WI38 (cell line): ENCODE results near the gene CACYBP.
A peak's percentile ranks its signal among the peaks of the same experiment; 100 is the strongest.

Source experiments
- H3K4me3 ChIP-seq: 2 replicates; pipeline ENCODE4 v1.5.1; 2011; ENCODE audit warnings: low read depth, mild to moderate bottlenecking, control low read depth, low read length
- TF ChIP-seq, protein P1 (sequence below): IDR thresholded peaks from 2 replicates; pipeline ENCODE4 v1.5.1; 2012; ENCODE audit warnings: low read depth, mild to moderate bottlenecking, control low read depth, low read length

CACYBP gene

DNA sequence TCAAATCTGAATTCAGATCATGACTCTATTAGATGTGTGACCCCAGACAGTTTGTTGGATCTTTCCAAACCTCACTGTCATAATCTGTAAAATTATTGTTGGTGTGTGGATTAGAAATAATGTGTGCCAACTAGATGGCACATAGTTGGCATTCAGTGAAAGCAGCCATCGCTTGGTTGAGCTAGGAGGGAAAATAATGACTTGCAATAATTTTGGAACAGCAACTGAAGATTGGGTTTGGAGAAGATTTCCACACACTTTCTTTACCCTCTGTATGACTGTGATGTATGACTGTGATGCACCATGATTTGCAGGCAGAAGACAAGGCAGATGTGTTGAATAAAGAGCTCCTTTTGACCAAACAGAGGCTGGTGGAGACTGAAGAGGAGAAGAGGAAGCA lies 24.0 kb upstream of the CACYBP start:
- H3K4me3 ChIP-seq: no peak overlapping the region
- TF ChIP-seq, protein P1, sequence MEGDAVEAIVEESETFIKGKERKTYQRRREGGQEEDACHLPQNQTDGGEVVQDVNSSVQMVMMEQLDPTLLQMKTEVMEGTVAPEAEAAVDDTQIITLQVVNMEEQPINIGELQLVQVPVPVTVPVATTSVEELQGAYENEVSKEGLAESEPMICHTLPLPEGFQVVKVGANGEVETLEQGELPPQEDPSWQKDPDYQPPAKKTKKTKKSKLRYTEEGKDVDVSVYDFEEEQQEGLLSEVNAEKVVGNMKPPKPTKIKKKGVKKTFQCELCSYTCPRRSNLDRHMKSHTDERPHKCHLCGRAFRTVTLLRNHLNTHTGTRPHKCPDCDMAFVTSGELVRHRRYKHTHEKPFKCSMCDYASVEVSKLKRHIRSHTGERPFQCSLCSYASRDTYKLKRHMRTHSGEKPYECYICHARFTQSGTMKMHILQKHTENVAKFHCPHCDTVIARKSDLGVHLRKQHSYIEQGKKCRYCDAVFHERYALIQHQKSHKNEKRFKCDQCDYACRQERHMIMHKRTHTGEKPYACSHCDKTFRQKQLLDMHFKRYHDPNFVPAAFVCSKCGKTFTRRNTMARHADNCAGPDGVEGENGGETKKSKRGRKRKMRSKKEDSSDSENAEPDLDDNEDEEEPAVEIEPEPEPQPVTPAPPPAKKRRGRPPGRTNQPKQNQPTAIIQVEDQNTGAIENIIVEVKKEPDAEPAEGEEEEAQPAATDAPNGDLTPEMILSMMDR: no peak

DNA sequence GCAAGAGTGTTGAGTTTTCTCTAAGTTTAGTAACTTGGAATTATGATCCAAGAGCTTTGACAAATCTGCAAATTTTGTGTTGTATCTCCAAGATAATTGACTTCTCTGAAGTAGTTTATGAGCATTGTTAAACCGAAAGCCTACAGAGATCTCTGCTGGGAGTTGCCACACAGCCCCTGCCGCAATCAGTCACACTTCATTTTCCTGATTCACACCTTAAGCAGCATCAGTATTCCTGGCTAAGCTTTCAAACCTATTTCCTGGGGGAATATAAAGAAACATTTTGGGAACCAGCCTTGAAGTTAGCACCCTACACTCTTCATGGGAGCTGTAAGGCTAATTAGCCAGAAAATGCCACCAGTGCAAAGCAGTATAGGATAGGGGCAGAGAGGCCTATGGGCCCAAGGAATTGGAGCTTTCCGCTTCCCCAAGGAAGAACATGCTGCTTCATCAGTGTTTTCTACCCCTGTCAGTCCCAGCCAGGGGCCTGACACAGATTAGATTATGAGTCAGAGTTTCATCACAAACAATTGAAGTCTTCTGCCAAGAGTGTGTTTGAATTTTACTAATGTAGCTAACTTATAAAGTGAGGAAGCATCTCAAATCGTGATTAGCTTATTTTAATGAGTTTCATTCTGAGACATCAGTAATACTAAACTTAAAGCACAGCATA lies 23.2 kb upstream of the CACYBP start:
- H3K4me3 ChIP-seq: no peak overlapping the region
- TF ChIP-seq, protein P1: no peak

DNA sequence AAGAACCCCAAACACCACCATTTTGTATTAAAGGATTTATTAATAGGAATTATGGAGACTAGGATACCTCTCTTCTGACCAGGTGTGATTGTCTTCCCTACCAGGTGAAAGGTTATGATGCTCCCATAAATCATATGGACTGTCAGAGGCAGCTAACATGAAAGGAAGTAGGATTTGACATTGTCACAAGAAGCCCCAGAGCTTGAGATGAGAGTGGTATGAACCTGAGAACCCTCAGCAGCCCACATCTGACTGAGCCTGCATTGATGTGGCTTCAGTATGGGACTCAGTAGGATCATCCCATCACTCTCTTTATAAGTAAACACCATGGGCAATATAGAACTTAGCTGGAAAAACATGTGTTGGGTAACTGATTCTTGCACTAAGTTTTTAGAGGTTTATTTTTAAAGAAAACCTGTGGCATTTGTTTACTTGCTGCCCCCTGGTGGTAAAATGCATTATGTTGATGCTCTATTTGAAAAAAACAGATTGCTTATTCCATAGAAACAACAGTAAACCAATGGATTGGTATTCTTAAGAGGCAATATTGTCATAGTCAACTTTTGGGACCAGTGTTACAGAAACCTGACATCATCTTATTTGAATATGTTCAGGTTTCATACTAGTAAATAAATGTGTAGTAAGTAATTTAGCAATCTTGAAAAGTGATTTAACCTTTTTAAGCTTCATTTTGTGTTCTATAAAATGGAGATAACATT lies 16.6 kb upstream of the CACYBP start:
- TF ChIP-seq, protein P1: peak; percentile 26; the same call in 1 of the 2 replicates
- no peak overlapping the region for H3K4me3 ChIP-seq

DNA sequence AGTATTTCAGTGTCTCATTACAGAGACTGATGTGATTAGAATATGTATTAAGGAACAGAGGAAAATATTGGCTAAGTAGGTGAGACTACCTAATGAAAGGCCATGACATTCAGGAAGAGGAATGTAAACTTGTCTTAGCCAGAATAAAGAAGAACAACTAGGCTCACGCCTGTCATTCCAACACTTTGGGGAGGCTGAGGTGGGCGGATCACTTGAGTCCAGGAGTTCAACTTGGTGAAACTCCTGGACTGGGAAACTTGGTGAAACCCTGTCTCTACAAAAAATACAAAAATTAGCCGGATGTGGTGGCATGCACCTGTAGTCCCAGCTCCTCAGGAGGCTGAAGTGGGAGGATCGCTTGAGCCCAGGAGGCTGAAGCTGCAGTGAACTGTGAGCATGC lies 14.8 kb upstream of the CACYBP start:
- no peak overlapping the region for H3K4me3 ChIP-seq
- TF ChIP-seq, protein P1: no peak

DNA sequence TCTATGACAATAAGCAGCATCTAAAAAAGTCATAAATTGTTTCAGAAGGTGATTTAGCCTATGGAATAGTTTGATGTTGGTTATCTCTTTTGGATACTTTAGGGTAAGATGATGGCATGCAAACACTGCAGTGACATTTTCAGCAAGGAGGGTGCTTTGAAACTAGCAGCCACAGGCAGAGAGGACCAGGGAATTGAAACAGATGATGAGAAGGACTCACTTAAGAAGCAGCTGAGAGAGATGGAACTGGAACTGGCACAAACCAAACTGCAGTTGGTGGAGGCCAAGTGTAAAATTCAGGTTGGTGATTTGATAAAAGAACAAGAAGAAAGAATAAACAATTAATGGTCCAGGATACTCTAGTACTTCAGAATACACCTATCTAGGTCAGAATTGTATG lies 11.2 kb upstream of the CACYBP start:
- no peak overlapping the region for H3K4me3 ChIP-seq

DNA sequence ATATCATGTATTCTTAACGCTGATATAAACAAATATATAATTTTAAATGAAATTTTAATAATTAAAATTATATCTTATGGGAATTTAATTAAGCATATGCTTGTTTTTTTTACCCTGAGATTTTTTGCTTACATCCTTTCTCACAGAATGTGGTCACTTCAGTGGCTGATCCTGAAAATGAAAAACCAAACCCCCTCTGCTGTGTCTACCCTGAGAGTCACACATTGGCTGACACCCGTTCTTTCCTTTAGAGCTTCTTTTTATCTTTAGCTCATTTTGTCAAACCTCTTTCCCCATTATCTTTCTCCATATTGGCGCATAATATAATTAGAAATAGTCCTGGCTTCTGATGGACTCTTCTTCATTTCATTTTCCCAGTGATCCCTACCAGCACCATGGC lies 10.8 kb upstream of the CACYBP start:
- TF ChIP-seq, protein P1: no peak
- no peak overlapping the region for H3K4me3 ChIP-seq

More for the DNA sequence above, 11.2 kb upstream of the CACYBP start:
- TF ChIP-seq, protein P1: no peak

DNA sequence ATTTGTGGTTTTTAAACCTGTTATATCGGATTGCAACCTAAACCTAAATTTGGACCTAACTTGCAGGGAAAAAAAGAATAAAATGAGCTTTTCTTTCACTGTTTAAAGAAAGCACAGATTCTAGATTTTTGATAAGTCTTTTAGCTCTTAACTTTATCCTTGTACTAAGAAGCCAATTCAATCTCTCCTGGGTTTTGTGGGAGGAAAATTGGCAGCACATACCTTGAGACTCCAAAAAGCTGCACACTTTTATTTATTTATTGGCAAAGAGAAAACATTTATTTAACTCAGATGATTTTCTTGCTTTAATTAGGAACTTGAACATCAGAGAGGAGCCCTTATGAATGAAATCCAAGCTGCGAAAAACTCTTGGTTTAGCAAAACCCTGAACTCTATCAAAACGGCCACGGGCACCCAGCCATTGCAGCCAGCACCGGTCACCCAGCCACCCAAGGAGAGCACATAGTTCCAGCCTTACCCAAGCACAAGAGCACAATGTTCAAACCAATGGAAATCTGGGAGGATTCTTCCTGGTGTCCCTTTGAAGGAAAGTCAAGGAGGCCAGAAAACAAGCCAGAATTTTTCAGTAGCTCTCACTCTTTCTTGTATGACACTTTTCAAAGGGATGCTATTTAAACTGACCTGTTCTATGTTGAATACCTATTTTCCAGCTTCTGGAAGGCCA lies 10.1 kb upstream of the CACYBP start:
- no peak overlapping the region for H3K4me3 ChIP-seq
- TF ChIP-seq, protein P1: no peak
